Measurements from ENCODE around the gene STRAP. TPM values are rescaled to one million over a fixed set of nuclear protein-coding genes. Genes with fewer than 3 reads are reported as not detected.

STRAP gene
- total and polyA plus RNA-seq, 10 of the 15 experiments (the other 5 are each of a cell fraction or from before 2014, with no cell fraction given): 64.3 to 281 (median 119) TPM

DNA sequence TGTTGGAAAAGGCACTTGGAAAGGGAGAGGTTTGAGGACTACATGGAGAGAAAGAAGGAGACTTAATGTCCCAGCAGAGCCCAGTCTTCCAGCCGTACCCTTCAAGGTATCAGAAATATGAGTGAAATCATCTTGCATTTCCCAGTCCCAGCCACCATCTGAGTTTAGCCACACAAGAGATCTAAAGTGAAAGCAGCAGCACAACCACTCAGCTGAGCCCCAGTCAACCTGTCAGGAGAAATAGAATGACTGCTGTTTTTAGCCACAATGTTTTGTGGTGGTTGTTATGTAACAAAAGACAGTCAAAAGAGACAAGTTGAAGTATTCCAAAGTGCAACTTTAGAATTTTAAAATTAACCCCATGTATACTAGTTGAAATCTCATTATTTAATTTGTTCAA lies 56.9 kb downstream of the STRAP start (continued):
- TF ChIP-seq, protein P1, sequence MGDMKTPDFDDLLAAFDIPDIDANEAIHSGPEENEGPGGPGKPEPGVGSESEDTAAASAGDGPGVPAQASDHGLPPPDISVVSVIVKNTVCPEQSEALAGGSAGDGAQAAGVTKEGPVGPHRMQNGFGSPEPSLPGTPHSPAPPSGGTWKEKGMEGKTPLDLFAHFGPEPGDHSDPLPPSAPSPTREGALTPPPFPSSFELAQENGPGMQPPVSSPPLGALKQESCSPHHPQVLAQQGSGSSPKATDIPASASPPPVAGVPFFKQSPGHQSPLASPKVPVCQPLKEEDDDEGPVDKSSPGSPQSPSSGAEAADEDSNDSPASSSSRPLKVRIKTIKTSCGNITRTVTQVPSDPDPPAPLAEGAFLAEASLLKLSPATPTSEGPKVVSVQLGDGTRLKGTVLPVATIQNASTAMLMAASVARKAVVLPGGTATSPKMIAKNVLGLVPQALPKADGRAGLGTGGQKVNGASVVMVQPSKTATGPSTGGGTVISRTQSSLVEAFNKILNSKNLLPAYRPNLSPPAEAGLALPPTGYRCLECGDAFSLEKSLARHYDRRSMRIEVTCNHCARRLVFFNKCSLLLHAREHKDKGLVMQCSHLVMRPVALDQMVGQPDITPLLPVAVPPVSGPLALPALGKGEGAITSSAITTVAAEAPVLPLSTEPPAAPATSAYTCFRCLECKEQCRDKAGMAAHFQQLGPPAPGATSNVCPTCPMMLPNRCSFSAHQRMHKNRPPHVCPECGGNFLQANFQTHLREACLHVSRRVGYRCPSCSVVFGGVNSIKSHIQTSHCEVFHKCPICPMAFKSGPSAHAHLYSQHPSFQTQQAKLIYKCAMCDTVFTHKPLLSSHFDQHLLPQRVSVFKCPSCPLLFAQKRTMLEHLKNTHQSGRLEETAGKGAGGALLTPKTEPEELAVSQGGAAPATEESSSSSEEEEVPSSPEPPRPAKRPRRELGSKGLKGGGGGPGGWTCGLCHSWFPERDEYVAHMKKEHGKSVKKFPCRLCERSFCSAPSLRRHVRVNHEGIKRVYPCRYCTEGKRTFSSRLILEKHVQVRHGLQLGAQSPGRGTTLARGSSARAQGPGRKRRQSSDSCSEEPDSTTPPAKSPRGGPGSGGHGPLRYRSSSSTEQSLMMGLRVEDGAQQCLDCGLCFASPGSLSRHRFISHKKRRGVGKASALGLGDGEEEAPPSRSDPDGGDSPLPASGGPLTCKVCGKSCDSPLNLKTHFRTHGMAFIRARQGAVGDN (IDR thresholded peaks at IDR 0.05): no peak
- TF ChIP-seq, protein P2, sequence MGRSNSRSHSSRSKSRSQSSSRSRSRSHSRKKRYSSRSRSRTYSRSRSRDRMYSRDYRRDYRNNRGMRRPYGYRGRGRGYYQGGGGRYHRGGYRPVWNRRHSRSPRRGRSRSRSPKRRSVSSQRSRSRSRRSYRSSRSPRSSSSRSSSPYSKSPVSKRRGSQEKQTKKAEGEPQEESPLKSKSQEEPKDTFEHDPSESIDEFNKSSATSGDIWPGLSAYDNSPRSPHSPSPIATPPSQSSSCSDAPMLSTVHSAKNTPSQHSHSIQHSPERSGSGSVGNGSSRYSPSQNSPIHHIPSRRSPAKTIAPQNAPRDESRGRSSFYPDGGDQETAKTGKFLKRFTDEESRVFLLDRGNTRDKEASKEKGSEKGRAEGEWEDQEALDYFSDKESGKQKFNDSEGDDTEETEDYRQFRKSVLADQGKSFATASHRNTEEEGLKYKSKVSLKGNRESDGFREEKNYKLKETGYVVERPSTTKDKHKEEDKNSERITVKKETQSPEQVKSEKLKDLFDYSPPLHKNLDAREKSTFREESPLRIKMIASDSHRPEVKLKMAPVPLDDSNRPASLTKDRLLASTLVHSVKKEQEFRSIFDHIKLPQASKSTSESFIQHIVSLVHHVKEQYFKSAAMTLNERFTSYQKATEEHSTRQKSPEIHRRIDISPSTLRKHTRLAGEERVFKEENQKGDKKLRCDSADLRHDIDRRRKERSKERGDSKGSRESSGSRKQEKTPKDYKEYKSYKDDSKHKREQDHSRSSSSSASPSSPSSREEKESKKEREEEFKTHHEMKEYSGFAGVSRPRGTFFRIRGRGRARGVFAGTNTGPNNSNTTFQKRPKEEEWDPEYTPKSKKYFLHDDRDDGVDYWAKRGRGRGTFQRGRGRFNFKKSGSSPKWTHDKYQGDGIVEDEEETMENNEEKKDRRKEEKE (IDR thresholded peaks at IDR 0.05): no peak
- TF ChIP-seq BMI1 (IDR thresholded peaks at IDR 0.05; ENCODE audit: borderline replicate concordance) (no peak), GABPA (IDR thresholded peaks at IDR 0.05; ENCODE audit: low read depth) (no peak)

DNA sequence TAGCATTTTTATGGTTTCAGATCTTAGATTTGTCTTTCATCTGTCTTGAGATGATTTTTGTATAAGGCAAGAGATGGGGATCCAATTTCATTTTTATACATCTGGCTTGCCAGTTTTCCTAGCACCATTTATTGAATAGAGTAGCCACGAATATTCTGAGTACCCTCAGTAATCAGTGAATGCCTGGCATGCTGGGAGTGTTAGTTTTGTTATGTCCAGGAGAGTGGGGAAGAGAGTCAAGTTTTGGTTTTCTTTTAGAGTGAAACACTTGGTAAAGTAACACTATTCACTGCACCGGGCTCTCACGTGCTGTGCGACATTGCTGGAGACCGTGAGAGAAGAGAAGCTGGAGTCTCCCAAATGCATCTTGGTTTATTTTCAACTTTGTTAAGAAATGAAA lies 60.3 kb downstream of the STRAP start:
- DNase-seq (ENCODE audit: low read depth, low spot score) (no peak), FAIRE-seq (no peak), ATAC-seq (no peak)
- H3K9me3 ChIP-seq (replicated peaks; ENCODE audit: control insufficient read depth, insufficient read depth, low read length): peaks cover 5% of the 10 kb centered on the region
- no peaks in the 10 kb centered on the region for H3K27me3 ChIP-seq (replicated peaks in 1 of 2; ENCODE audit: control insufficient read depth in 2 of 2, insufficient read depth in 2 of 2, low read length in 1 of 2)
- peaks cover 0 to 3% of the 10 kb centered on the region in 2 experiments; a peak in 1 of 4 replicates for H3K36me3 ChIP-seq (ENCODE audit: control insufficient read depth in 2 of 2, insufficient read depth in 2 of 2, low read length in 1 of 2)
- ChIA-PET CTCF (interaction anchor here (0.9 kb wide), 1 partner anchor 11 kb away, joined by 3 read pairs; no protein-coding TSS in a partner anchor), RAD21 (ENCODE audit: unreplicated experiment) (no interaction called here), POLR2A (no interaction called here), SMC1A (ENCODE audit: uncharacterized antibody, unreplicated experiment) (interaction anchor here (0.6 to 0.9 kb wide), 2 partner anchors 11 to 145 kb away, joined by 3 to 4 read pairs; no protein-coding TSS in a partner anchor)
- H3K4me2 ChIP-seq (ENCODE audit: control insufficient read depth, insufficient read depth): no peak overlapping the region
- BruUV-seq (replicated peaks): no TSS peak
- 98% methylated on average over 5 of the region's 5 CpGs for WGBS (ENCODE audit: insufficient coverage, insufficient replicate concordance, low lambda C conversion rate, missing lambda C conversion rate)
- intact Hi-C loops (cut with micrococcal nuclease; ENCODE audit: unreplicated experiment) (no loop called here), in situ Hi-C loops (cut with MboI) (no loop called here)
- H3K27ac ChIP-seq (ENCODE audit: control insufficient read depth, insufficient read depth): no peak overlapping the region
- H3K79me2 ChIP-seq (ENCODE audit: control insufficient read depth, insufficient read depth, low read length): no peaks in the 10 kb centered on the region
- no peak overlapping the region for H3K4me3 ChIP-seq
- H3K9ac ChIP-seq (ENCODE audit: control insufficient read depth, insufficient read depth, low read length): no peak overlapping the region
- no peak overlapping the region for H2AFZ ChIP-seq (ENCODE audit: control insufficient read depth, low read depth, low read length)
- no peaks in the 10 kb centered on the region for H3K4me1 ChIP-seq (ENCODE audit: control insufficient read depth, insufficient read depth, low read length)
- no peaks in the 10 kb centered on the region for H4K20me1 ChIP-seq (ENCODE audit: control insufficient read depth, insufficient read depth)
- TF ChIP-seq, protein P3, sequence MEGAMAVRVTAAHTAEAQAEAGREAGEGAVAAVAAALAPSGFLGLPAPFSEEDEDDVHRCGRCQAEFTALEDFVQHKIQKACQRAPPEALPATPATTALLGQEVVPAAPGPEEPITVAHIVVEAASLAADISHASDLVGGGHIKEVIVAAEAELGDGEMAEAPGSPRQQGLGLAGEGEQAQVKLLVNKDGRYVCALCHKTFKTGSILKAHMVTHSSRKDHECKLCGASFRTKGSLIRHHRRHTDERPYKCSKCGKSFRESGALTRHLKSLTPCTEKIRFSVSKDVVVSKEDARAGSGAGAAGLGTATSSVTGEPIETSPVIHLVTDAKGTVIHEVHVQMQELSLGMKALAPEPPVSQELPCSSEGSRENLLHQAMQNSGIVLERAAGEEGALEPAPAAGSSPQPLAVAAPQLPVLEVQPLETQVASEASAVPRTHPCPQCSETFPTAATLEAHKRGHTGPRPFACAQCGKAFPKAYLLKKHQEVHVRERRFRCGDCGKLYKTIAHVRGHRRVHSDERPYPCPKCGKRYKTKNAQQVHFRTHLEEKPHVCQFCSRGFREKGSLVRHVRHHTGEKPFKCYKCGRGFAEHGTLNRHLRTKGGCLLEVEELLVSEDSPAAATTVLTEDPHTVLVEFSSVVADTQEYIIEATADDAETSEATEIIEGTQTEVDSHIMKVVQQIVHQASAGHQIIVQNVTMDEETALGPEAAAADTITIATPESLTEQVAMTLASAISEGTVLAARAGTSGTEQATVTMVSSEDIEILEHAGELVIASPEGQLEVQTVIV (IDR thresholded peaks at IDR 0.05; ENCODE audit: borderline replicate concordance, partially characterized antibody): no peak
- no peak for TF ChIP-seq NFXL1 (IDR thresholded peaks at IDR 0.05; ENCODE audit: borderline replicate concordance)
- TF ChIP-seq, protein P4, sequence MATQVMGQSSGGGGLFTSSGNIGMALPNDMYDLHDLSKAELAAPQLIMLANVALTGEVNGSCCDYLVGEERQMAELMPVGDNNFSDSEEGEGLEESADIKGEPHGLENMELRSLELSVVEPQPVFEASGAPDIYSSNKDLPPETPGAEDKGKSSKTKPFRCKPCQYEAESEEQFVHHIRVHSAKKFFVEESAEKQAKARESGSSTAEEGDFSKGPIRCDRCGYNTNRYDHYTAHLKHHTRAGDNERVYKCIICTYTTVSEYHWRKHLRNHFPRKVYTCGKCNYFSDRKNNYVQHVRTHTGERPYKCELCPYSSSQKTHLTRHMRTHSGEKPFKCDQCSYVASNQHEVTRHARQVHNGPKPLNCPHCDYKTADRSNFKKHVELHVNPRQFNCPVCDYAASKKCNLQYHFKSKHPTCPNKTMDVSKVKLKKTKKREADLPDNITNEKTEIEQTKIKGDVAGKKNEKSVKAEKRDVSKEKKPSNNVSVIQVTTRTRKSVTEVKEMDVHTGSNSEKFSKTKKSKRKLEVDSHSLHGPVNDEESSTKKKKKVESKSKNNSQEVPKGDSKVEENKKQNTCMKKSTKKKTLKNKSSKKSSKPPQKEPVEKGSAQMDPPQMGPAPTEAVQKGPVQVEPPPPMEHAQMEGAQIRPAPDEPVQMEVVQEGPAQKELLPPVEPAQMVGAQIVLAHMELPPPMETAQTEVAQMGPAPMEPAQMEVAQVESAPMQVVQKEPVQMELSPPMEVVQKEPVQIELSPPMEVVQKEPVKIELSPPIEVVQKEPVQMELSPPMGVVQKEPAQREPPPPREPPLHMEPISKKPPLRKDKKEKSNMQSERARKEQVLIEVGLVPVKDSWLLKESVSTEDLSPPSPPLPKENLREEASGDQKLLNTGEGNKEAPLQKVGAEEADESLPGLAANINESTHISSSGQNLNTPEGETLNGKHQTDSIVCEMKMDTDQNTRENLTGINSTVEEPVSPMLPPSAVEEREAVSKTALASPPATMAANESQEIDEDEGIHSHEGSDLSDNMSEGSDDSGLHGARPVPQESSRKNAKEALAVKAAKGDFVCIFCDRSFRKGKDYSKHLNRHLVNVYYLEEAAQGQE (IDR thresholded peaks at IDR 0.05; ENCODE audit: low read depth, low read length): no peak
- no peak for TF ChIP-seq TBL1XR1 (IDR thresholded peaks at IDR 0.05; ENCODE audit: low read depth, low read length)
- no peak for TF ChIP-seq CBX5 (IDR thresholded peaks at IDR 0.05; ENCODE audit: low read depth)

Data from GM12878 (cell line).